Measurements from ENCODE around the gene SLC22A2.

GRCh38 chr6:160221918-160222317, 36.7 kb downstream of the SLC22A2 start:
- TF ChIP-seq CTCF (IDR thresholded peaks at IDR 0.05; ENCODE audit: borderline replicate concordance, extremely low read depth, low read length, poor library complexity, severe bottlenecking) (no peak), EZH2 (IDR thresholded peaks at IDR 0.05; ENCODE audit: borderline replicate concordance, low read depth, low read length, severe bottlenecking) (no peak)

Data from DND-41 (cell line).